HG03108 (cell line): ENCODE data around the gene DIAPH2.

Experiments used
- ATAC-seq: cut with Tn5 transposase; IDR thresholded peaks from one replicate; pipeline ENCODE4 v1.9.1; 2021; ENCODE audit warnings: moderate library complexity; ENCODE audit not compliant: unreplicated experiment

DIAPH2 gene

GRCh38 chrX:97145934-97146333 is 461.3 kb downstream of the DIAPH2 start:
- ATAC-seq, result no peak

- ATAC-seq, result no peak
These were observed 471.2 kb downstream of the DIAPH2 start for GRCh38 chrX:97155816-97156215.

- no peak for ATAC-seq
These were observed 473.6 kb downstream of the DIAPH2 start for GRCh38 chrX:97158269-97158668.

- ATAC-seq, result no peak
These were observed 475.5 kb downstream of the DIAPH2 start for GRCh38 chrX:97159916-97160800.

- no peak for ATAC-seq
These were observed 482.7 kb downstream of the DIAPH2 start for GRCh38 chrX:97167333-97167732.

GRCh38 chrX:97168646-97169045 is 484.0 kb downstream of the DIAPH2 start:
- peak; percentile 61 for ATAC-seq

GRCh38 chrX:97175147-97175546 is 490.5 kb downstream of the DIAPH2 start:
- no peak for ATAC-seq

- ATAC-seq, result no peak
These were observed 505.0 kb downstream of the DIAPH2 start for GRCh38 chrX:97189668-97190067.

GRCh38 chrX:97199501-97199900 is 514.9 kb downstream of the DIAPH2 start:
- ATAC-seq, result no peak

- ATAC-seq, result no peak
These were observed 515.8 kb downstream of the DIAPH2 start for GRCh38 chrX:97200454-97200853.

GRCh38 chrX:97210501-97210900 is 525.9 kb downstream of the DIAPH2 start:
- no peak for ATAC-seq

GRCh38 chrX:97211070-97211469 is 526.4 kb downstream of the DIAPH2 start:
- ATAC-seq, result no peak

- ATAC-seq, result no peak
These were observed 530.5 kb downstream of the DIAPH2 start for GRCh38 chrX:97215186-97215585.

GRCh38 chrX:97224148-97224547 is 539.5 kb downstream of the DIAPH2 start:
- no peak for ATAC-seq

GRCh38 chrX:97229318-97229717 is 544.7 kb downstream of the DIAPH2 start:
- no peak for ATAC-seq

- ATAC-seq, result no peak
These were observed 546.3 kb downstream of the DIAPH2 start for GRCh38 chrX:97230948-97231347.

GRCh38 chrX:97234471-97235081 is 549.9 kb downstream of the DIAPH2 start:
- ATAC-seq, result peak; percentile 98

GRCh38 chrX:97238632-97239031 is 554.0 kb downstream of the DIAPH2 start:
- no peak for ATAC-seq

- ATAC-seq, result no peak
These were observed 567.5 kb downstream of the DIAPH2 start for GRCh38 chrX:97252111-97252510.

- ATAC-seq, result no peak
These were observed 576.0 kb downstream of the DIAPH2 start for GRCh38 chrX:97260679-97261078.

- no peak for ATAC-seq
These were observed 581.9 kb downstream of the DIAPH2 start for GRCh38 chrX:97266406-97267121.
